A549 (cell line): Measurements from ENCODE around the gene WRNIP1. TPM values are rescaled to one million over a fixed set of nuclear protein-coding genes. Genes with fewer than 3 reads are reported as not detected.

Experiments
- ATAC-seq, 2 experiments: fragments of 200-7000 bp in 1 of 2; fragments of >200 bp in 1 of 2; cut with Nextera tagmentation in 1 of 2; cut with Tn5 transposase in 1 of 2; 3 replicates each; pipeline versions ENCODE4 v1.8.0 to v1.9.1; 2018 to 2020; ENCODE audit warnings: mild to moderate bottlenecking in 1 of 2, moderate library complexity in 1 of 2
- CTCF ChIA-PET: fragments of 300-600 bp; sonication (Branson Sonifier 250); formaldehyde crosslinking; extraction: SDS; loops from one replicate; lab custom pipeline; 2021; ENCODE audit warnings: antibody characterized with exemption, inconsistent platforms; lab: Yijun Ruan, JAX
- POLR2A ChIA-PET: fragments of 350-600 bp; formaldehyde crosslinking; extraction: SDS; loops from one replicate; lab custom pipeline; 2021; ENCODE audit warnings: antibody characterized with exemption, inconsistent platforms; lab: Yijun Ruan, JAX
- DNase-seq, 2 experiments: peaks; one replicate each; pipeline versions ENCODE4 v3.0.0 to v3.0.0-alpha.2; 2011 to 2016; ENCODE audit warnings: low read depth in 1 of 2, low spot score in 1 of 2
- FAIRE-seq: peaks from 2 replicates; lab custom pipeline; 2011; peaks lifted over from hg19 to GRCh38; lab: Jason Lieb, UNC
- H3K27ac ChIP-seq, 2 experiments: fragments of >200 bp; sonication (Bioruptor Twin); formaldehyde crosslinking; 3 replicates each; pipeline ENCODE4 v1.5.1; 2016 to 2017
- H3K4me1 ChIP-seq: fragments of >200 bp; sonication (Bioruptor Twin); formaldehyde crosslinking; 3 replicates; pipeline ENCODE4 v1.6.1; 2016
- H3K4me2 ChIP-seq: fragments of >200 bp; sonication (Bioruptor Twin); formaldehyde crosslinking; 3 replicates; pipeline ENCODE4 v1.6.1; 2016
- H3K4me3 ChIP-seq: fragments of >200 bp; sonication (Bioruptor Twin); formaldehyde crosslinking; 3 replicates; pipeline ENCODE4 v1.5.1; 2016
- H3K9me3 ChIP-seq: fragments of >200 bp; sonication (Bioruptor Twin); formaldehyde crosslinking; 3 replicates; pipeline ENCODE4 v1.6.1; 2016
- BCL3 ChIP-seq: fragments of >200 bp; sonication (Bioruptor Twin); formaldehyde crosslinking; IDR thresholded peaks from 3 replicates; pipeline ENCODE4 v1.6.1; 2016
- CHD2 ChIP-seq: fragments of 150-350 bp; IDR thresholded peaks from 2 replicates; pipeline ENCODE4 v1.6.1; 2014; ENCODE audit warnings: low read length; ENCODE audit not compliant: partially characterized antibody
- CHD4 ChIP-seq: fragments of 200-600 bp; sonication (generic); IDR thresholded peaks from 2 replicates; pipeline ENCODE4 v1.6.1; 2016; ENCODE audit warnings: antibody characterized with exemption, mild to moderate bottlenecking, borderline replicate concordance
- CTCF ChIP-seq: fragments of >200 bp; sonication (Bioruptor Twin); formaldehyde crosslinking; IDR thresholded peaks from 3 replicates; pipeline ENCODE4 v1.5.1; 2016
- ELK1 ChIP-seq: fragments of 150-350 bp; IDR thresholded peaks from 2 replicates; pipeline ENCODE4 v1.6.1; 2014; ENCODE audit warnings: low read depth, mild to moderate bottlenecking, low read length
- EP300 ChIP-seq, 2 experiments: fragments of >200 bp; sonication (Bioruptor Twin); formaldehyde crosslinking; IDR thresholded peaks; 2 replicates in 1 of 2; 3 replicates in 1 of 2; pipeline ENCODE4 v1.6.1; 2016 to 2017
- HMGXB4 ChIP-seq: fragments of 250-450 bp; sonication (Bioruptor Pico); IDR thresholded peaks from 2 replicates; pipeline ENCODE4 v1.5.0; 2021; ENCODE audit warnings: mild to moderate bottlenecking, moderate library complexity, borderline replicate concordance
- HOXB13 ChIP-seq: fragments of 250-450 bp; sonication (Bioruptor Pico); IDR thresholded peaks from 2 replicates; pipeline ENCODE4 v1.5.0; 2020; ENCODE audit warnings: low read depth, mild to moderate bottlenecking, moderate library complexity
- HOXB5 ChIP-seq: fragments of 250-450 bp; sonication (Bioruptor Pico); IDR thresholded peaks from 2 replicates; pipeline ENCODE4 v1.5.0; 2020; ENCODE audit warnings: mild to moderate bottlenecking, moderate library complexity
- JUN ChIP-seq, 2 experiments: fragments of >200 bp; sonication (Bioruptor Twin); formaldehyde crosslinking; IDR thresholded peaks; 2 replicates in 1 of 2; 3 replicates in 1 of 2; pipeline ENCODE4 v1.6.1; 2016 to 2017
- KDM1A ChIP-seq: fragments of 200-600 bp; sonication (generic); IDR thresholded peaks from 2 replicates; pipeline ENCODE4 v1.6.1; 2016; ENCODE audit warnings: low read depth, mild to moderate bottlenecking
- KDM5A ChIP-seq: fragments of 200-600 bp; sonication (generic); IDR thresholded peaks from 2 replicates; pipeline ENCODE4 v1.6.1; 2016; ENCODE audit warnings: antibody characterized with exemption, mild to moderate bottlenecking
- MAZ ChIP-seq: fragments of 150-350 bp; IDR thresholded peaks from 2 replicates; pipeline ENCODE4 v1.6.1; 2014; ENCODE audit warnings: antibody characterized with exemption, low read depth, low read length, borderline replicate concordance
- POLR2A ChIP-seq: IDR thresholded peaks from 2 replicates; pipeline ENCODE4 v1.6.1; 2012; ENCODE audit warnings: mild to moderate bottlenecking, low read length
- RAD21 ChIP-seq, 2 experiments: fragments of >200 bp in 1 of 2; sonication (Bioruptor Twin) in 1 of 2; formaldehyde crosslinking in 1 of 2; IDR thresholded peaks in 1 of 2; conservative IDR thresholded peaks in 1 of 2; 2 replicates in 1 of 2; 3 replicates in 1 of 2; pipeline ENCODE4 v1.6.1; 2012 to 2018; ENCODE audit warnings: inconsistent platforms in 1 of 2
- RARB ChIP-seq: fragments of 250-450 bp; sonication (Bioruptor Pico); IDR thresholded peaks from 2 replicates; pipeline ENCODE4 v1.8.0; 2021; ENCODE audit warnings: mild to moderate bottlenecking, moderate library complexity
- SMC3 ChIP-seq: fragments of >200 bp; sonication (Bioruptor Twin); formaldehyde crosslinking; IDR thresholded peaks from 3 replicates; pipeline ENCODE4 v1.6.1; 2018; ENCODE audit warnings: inconsistent platforms
- WGBS: methylation state at CpG from one replicate; pipeline ENCODE4 v1.1.6; 2017; ENCODE audit errors: missing lambda C conversion rate; 5-methylcytosine and 5-hydroxymethylcytosine counted together
- polyA plus RNA-seq, 4 experiments: library from polyadenylated mRNA; depleted of rRNA in 3 of 4; stranded (reverse); fragments of >200 nt; fragmentation: RNase III in 1 of 4; extraction: RNeasy Plus Mini Kit Qiagen cat#74134 plus additional on column Dnase treatment in 1 of 4; gene quantifications; 2 replicates in 3 of 4; 3 replicates in 1 of 4; pipeline ENCODE4 v1.2.3, GENCODE V29; 2011 to 2017

Gene WRNIP1
- polyA plus RNA-seq, 2 of the 4 experiments (the other 2 are of a cell fraction): 27.7 to 32.2 TPM

GRCh38 chr6:2756241-2756640 is 9.0 kb upstream of the WRNIP1 start:
- CTCF ChIA-PET: interaction anchor here (1.4 to 1.6 kb wide), 2 partner anchors 19 to 1160 kb away, joined by 5 to 8 read pairs; no protein-coding TSS in a partner anchor
- H3K4me3 ChIP-seq: no peak overlapping the region
- no peak for DNase-seq
- H3K4me2 ChIP-seq: no peak overlapping the region; the same call in 2 of the 3 replicates
- no peak for FAIRE-seq
- no peak overlapping the region for H3K27ac ChIP-seq
- no peak for TF ChIP-seq CTCF
- no peak for TF ChIP-seq JUN (IDR thresholded peaks at IDR 0.05)
- TF ChIP-seq BCL3: no peak
- no peak for TF ChIP-seq EP300 (IDR thresholded peaks at IDR 0.05)
- TF ChIP-seq SMC3: no peak
- TF ChIP-seq HOXB13 (CRISPR knock-in tag): no peak
- TF ChIP-seq HMGXB4: no peak
- no peak for TF ChIP-seq CHD2
- no peak for TF ChIP-seq KDM5A
- TF ChIP-seq ELK1: no peak
- TF ChIP-seq HOXB5 (CRISPR knock-in tag): no peak
- TF ChIP-seq MAZ: no peak
- no peak for TF ChIP-seq CHD4
- TF ChIP-seq KDM1A: no peak
- TF ChIP-seq RAD21 (conservative IDR thresholded peaks at IDR 0.05 in 1 of 2, IDR thresholded peaks at IDR 0.05 in 1 of 2): no peak
- peaks cover 6% of the 10 kb centered on the region; the same call in 1 of the 3 replicates for H3K4me1 ChIP-seq
- no peak for ATAC-seq
- no peaks in the 10 kb centered on the region for H3K9me3 ChIP-seq
- POLR2A ChIA-PET: no interaction called here
- 74% methylated on average over 2 of the region's 2 CpGs for WGBS

- ChIA-PET POLR2A (no interaction called here), CTCF (interaction anchor here (0.8 to 1.7 kb wide), 4 partner anchors 19 to 1161 kb away, joined by 4 to 8 read pairs (median 4); no protein-coding TSS in a partner anchor)
- Histone ChIP-seq H3K9me3 (no peaks in the 10 kb centered on the region), H3K27ac (no peak overlapping the region), H3K4me2 (peak overlapping the region; percentile 42; the same call in 2 of the 3 replicates), H3K4me1 (peaks cover 6% of the 10 kb centered on the region; the same call in 1 of the 3 replicates), H3K4me3 (no peak overlapping the region)
- FAIRE-seq: no peak
- TF ChIP-seq HOXB5 (CRISPR knock-in tag) (no peak), RARB (CRISPR knock-in tag) (no peak), POLR2A (no peak), CHD2 (no peak)
- ATAC-seq: no peak
- no peak for DNase-seq
- WGBS: 79% methylated on average over 3 of the region's 3 CpGs
Measured at GRCh38 chr6:2756687-2757224, 8.4 kb upstream of the WRNIP1 start.
